Endodermal cell (in vitro differentiated cells): ENCODE data around the gene MEP1A. TPM values are rescaled to one million over a fixed set of nuclear protein-coding genes. Genes with fewer than 3 reads are reported as not detected.

Source experiments
- DNase-seq: peaks from one replicate; pipeline ENCODE4 v3.0.0-alpha.2; 2017
- H3K27ac ChIP-seq: 2 replicates; pipeline ENCODE4 v1.5.1; 2013; ENCODE audit warnings: mild to moderate bottlenecking, low read depth, low read length, moderate library complexity
- H3K27me3 ChIP-seq: 2 replicates; pipeline ENCODE4 v1.6.1; 2013; ENCODE audit warnings: mild to moderate bottlenecking, low read length, moderate library complexity; ENCODE audit not compliant: insufficient read depth, control insufficient read depth, poor library complexity, severe bottlenecking
- H3K36me3 ChIP-seq: 2 replicates; pipeline ENCODE4 v1.7.0; 2013; ENCODE audit warnings: mild to moderate bottlenecking, low read length, moderate library complexity; ENCODE audit not compliant: control insufficient read depth, insufficient read depth
- H3K4me1 ChIP-seq: one replicate; pipeline ENCODE4 v1.7.0; 2013; ENCODE audit warnings: low read length; ENCODE audit not compliant: control insufficient read depth, insufficient read depth
- H3K4me3 ChIP-seq: 2 replicates; pipeline ENCODE4 v1.5.1; 2013; ENCODE audit warnings: mild to moderate bottlenecking, low read length, moderate library complexity
- H3K9ac ChIP-seq: 2 replicates; pipeline ENCODE4 v1.6.1; 2013; ENCODE audit warnings: mild to moderate bottlenecking, low read length, moderate library complexity; ENCODE audit not compliant: poor library complexity, severe bottlenecking; ENCODE audit errors: extremely low read depth
- H3K9me3 ChIP-seq: 2 replicates; pipeline ENCODE4 v1.6.1; 2013; ENCODE audit warnings: mild to moderate bottlenecking, low read length, moderate library complexity; ENCODE audit not compliant: control insufficient read depth
- H3K27ac Mint-ChIP-seq: 2 replicates; pipeline ENCODE4 v1.8.0; 2020; ENCODE audit warnings: mixed read lengths
- H3K27me3 Mint-ChIP-seq: 2 replicates; pipeline ENCODE4 v1.8.0; 2021; ENCODE audit warnings: mild to moderate bottlenecking, mixed read lengths; ENCODE audit not compliant: insufficient read depth
- H3K36me3 Mint-ChIP-seq: 2 replicates; pipeline ENCODE4 v1.8.0; 2020; ENCODE audit warnings: low read depth, mixed read lengths
- H3K4me1 Mint-ChIP-seq: 2 replicates; pipeline ENCODE4 v1.8.0; 2020; ENCODE audit warnings: mixed read lengths
- H3K4me3 Mint-ChIP-seq: 2 replicates; pipeline ENCODE4 v1.8.0; 2020; ENCODE audit warnings: mild to moderate bottlenecking, moderate library complexity, mixed read lengths
- H3K9me3 Mint-ChIP-seq: 2 replicates; pipeline ENCODE4 v1.8.0; 2020; ENCODE audit warnings: mild to moderate bottlenecking, mixed read lengths
- CTCF ChIP-seq: fragments of 200-600 bp; sonication (generic); conservative IDR thresholded peaks from 2 replicates; pipeline ENCODE4 v1.5.0; 2021; ENCODE audit warnings: antibody characterized with exemption, mild to moderate bottlenecking
- WGBS, 2 experiments: methylation state at CpG; one replicate each; pipeline versions ENCODE4 v1.1.5 to v1.1.7; 2013; ENCODE audit warnings: missing lambda C conversion rate in 2 of 2, mixed read lengths in 1 of 2; ENCODE audit not compliant: insufficient coverage in 1 of 2, insufficient read length in 1 of 2; 5-methylcytosine and 5-hydroxymethylcytosine counted together
- total RNA-seq, 2 donors: library from RNA; stranded (reverse); fragmentation: NEBNext Ultra II Directional in 1 of 2; extraction: Animal tissue kit (Norgen Biotek cat#: 25700) in 1 of 2; gene quantifications; 2 replicates in 1 of 2; 3 replicates in 1 of 2; pipeline ENCODE4 v1.2.1, GENCODE V29; 2021

The MEP1A gene
- total RNA-seq, 2 donors from 2014 or later: not detected

GRCh38 chr6:46756469-46757213 is 36.5 kb upstream of the MEP1A start:
- H3K27me3 ChIP-seq: no peaks in the 10 kb centered on the region
- no peak overlapping the region for H3K9ac ChIP-seq
- no peak overlapping the region for H3K4me3 ChIP-seq
- DNase-seq: no peak
- no peaks in the 10 kb centered on the region for H3K36me3 ChIP-seq
- H3K4me3 Mint-ChIP-seq: no peak overlapping the region
- H3K4me1 Mint-ChIP-seq: no peaks in the 10 kb centered on the region
- TF ChIP-seq CTCF: no peak
- H3K9me3 Mint-ChIP-seq: no peaks in the 10 kb centered on the region
- WGBS, 2 experiments: 68 to 86% methylated on average over 3 to 6 of the region's 7 CpGs
- H3K27me3 Mint-ChIP-seq: no peaks in the 10 kb centered on the region
- no peaks in the 10 kb centered on the region for H3K4me1 ChIP-seq
- H3K36me3 Mint-ChIP-seq: no peaks in the 10 kb centered on the region
- H3K9me3 ChIP-seq: no peaks in the 10 kb centered on the region
- no peak overlapping the region for H3K27ac Mint-ChIP-seq
- no peak overlapping the region for H3K27ac ChIP-seq

GRCh38 chr6:46757214-46757596 is 36.0 kb upstream of the MEP1A start:
- no peaks in the 10 kb centered on the region for H3K27me3 Mint-ChIP-seq
- 93 to 100% methylated on average over 2 of the region's 2 CpGs for WGBS, 2 experiments

GRCh38 chr6:46758960-46759753 is 34.0 kb upstream of the MEP1A start:
- no peak for DNase-seq
- H3K9me3 ChIP-seq: no peaks in the 10 kb centered on the region
- H3K4me1 ChIP-seq: no peaks in the 10 kb centered on the region
- H3K9ac ChIP-seq: no peak overlapping the region
- TF ChIP-seq CTCF: no peak
- H3K36me3 Mint-ChIP-seq: no peaks in the 10 kb centered on the region
- H3K36me3 ChIP-seq: no peaks in the 10 kb centered on the region
- no peak overlapping the region for H3K27ac ChIP-seq
- 86 to 100% methylated on average over 1 to 3 of the region's 4 CpGs for WGBS, 2 experiments
- no peak overlapping the region for H3K4me3 ChIP-seq
- no peaks in the 10 kb centered on the region for H3K27me3 Mint-ChIP-seq
- no peak overlapping the region for H3K27ac Mint-ChIP-seq
- H3K27me3 ChIP-seq: no peaks in the 10 kb centered on the region
- H3K4me3 Mint-ChIP-seq: no peak overlapping the region
- no peaks in the 10 kb centered on the region for H3K9me3 Mint-ChIP-seq
- no peaks in the 10 kb centered on the region for H3K4me1 Mint-ChIP-seq

More at GRCh38 chr6:46757214-46757596, 36.0 kb upstream of the MEP1A start:
- Histone ChIP-seq H3K36me3 (no peaks in the 10 kb centered on the region), H3K4me1 (no peaks in the 10 kb centered on the region), H3K9me3 (no peaks in the 10 kb centered on the region), H3K4me3 (no peak overlapping the region), H3K27me3 (no peaks in the 10 kb centered on the region), H3K9ac (no peak overlapping the region), H3K27ac (no peak overlapping the region)
- TF ChIP-seq CTCF: no peak
- H3K9me3 Mint-ChIP-seq: no peaks in the 10 kb centered on the region
- no peak for DNase-seq
- H3K4me3 Mint-ChIP-seq: no peak overlapping the region
- no peak overlapping the region for H3K27ac Mint-ChIP-seq
- no peaks in the 10 kb centered on the region for H3K36me3 Mint-ChIP-seq
- H3K4me1 Mint-ChIP-seq: no peaks in the 10 kb centered on the region
